ENCODE data around the gene MYO1B. TPM values are rescaled to one million over a fixed set of nuclear protein-coding genes. Genes with fewer than 3 reads are reported as not detected.

MYO1B gene
- total and polyA plus RNA-seq, 2 experiments from 2014 or later = 126 to 197 TPM

GRCh38 chr2:191389288-191389687, 144.1 kb downstream of the MYO1B start:
- H3K27ac ChIP-seq = no peak overlapping the region
- H3K36me3 ChIP-seq (ENCODE audit: low read depth) = peaks cover 84% of the 10 kb centered on the region
- in situ Hi-C loops (cut with MboI) = no loop called here

DNA sequence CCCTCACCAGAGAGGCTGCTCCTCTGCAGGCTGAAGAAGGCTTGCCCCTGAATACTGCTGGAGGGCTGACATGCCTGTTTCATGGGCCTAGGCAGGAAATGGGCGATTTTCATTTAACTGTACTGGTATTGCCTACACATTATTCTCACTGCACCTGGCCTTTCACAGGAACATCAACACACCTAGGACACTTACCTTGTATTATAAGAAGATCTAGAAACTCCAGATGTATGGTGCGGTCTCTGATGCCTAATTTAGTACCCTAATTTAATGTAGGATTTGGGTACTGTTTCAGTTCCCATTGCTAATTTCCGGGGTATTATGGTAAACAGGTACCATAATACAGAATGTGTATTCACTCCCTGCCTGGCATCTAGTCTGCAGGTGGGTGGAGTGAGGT, 146.0 kb downstream of the MYO1B start:
- in situ Hi-C loops (cut with MboI) = no loop called here
- H3K4me2 ChIP-seq (ENCODE audit: unreplicated experiment) = no peak overlapping the region
- H3K9me3 ChIP-seq (ENCODE audit: low read depth) = no peaks in the 10 kb centered on the region
- peaks cover 43% of the 10 kb centered on the region for H3F3A ChIP-seq (ENCODE audit: insufficient read depth)
- H3K27ac ChIP-seq = no peak overlapping the region
- DNase-seq = no peak
- peaks cover 15% of the 10 kb centered on the region for H3K79me2 ChIP-seq (ENCODE audit: insufficient read depth)
- H3K27me3 ChIP-seq (replicated peaks; ENCODE audit: insufficient read depth) = no peaks in the 10 kb centered on the region
- 93 to 96% methylated on average over 3 of the region's 3 CpGs for WGBS, 2 experiments (ENCODE audit: low coverage in 1 of 2, low lambda C conversion rate in 2 of 2, missing lambda C conversion rate in 2 of 2)
- TF ChIP-seq EZH2phosphoT487 (IDR thresholded peaks at IDR 0.05; ENCODE audit: insufficient read depth, low read depth) = no peak
- TF ChIP-seq EZH2 (IDR thresholded peaks at IDR 0.05; ENCODE audit: insufficient read depth, poor library complexity, severe bottlenecking) = no peak
- no peaks in the 10 kb centered on the region for H3K9me2 ChIP-seq (ENCODE audit: insufficient read depth)
- H4K20me1 ChIP-seq (ENCODE audit: insufficient read depth) = no peaks in the 10 kb centered on the region
- peaks cover 25% of the 10 kb centered on the region for H3K4me1 ChIP-seq (ENCODE audit: insufficient read depth)
- no peak overlapping the region for H3K4me3 ChIP-seq
- H3K36me3 ChIP-seq (ENCODE audit: low read depth) = peaks cover 89% of the 10 kb centered on the region
- no peak overlapping the region for H2AFZ ChIP-seq
- H3K9ac ChIP-seq = no peak overlapping the region

More at GRCh38 chr2:191389288-191389687, 144.1 kb downstream of the MYO1B start:
- no peaks in the 10 kb centered on the region for H3K9me2 ChIP-seq (ENCODE audit: insufficient read depth)
- H3F3A ChIP-seq (ENCODE audit: insufficient read depth) = peaks cover 53% of the 10 kb centered on the region
- H3K9ac ChIP-seq = no peak overlapping the region
- H4K20me1 ChIP-seq (ENCODE audit: insufficient read depth) = no peaks in the 10 kb centered on the region
- no peak overlapping the region for H2AFZ ChIP-seq
- H3K27me3 ChIP-seq (replicated peaks; ENCODE audit: insufficient read depth) = no peaks in the 10 kb centered on the region
- H3K79me2 ChIP-seq (ENCODE audit: insufficient read depth) = peaks cover 15% of the 10 kb centered on the region; the same call in 1 of the 2 replicates
- H3K9me3 ChIP-seq (ENCODE audit: low read depth) = no peaks in the 10 kb centered on the region
- no peak overlapping the region for H3K4me3 ChIP-seq
- no peak overlapping the region for H3K4me2 ChIP-seq (ENCODE audit: unreplicated experiment)
- TF ChIP-seq EZH2phosphoT487 (IDR thresholded peaks at IDR 0.05; ENCODE audit: insufficient read depth, low read depth) (no peak), EZH2 (IDR thresholded peaks at IDR 0.05; ENCODE audit: insufficient read depth, poor library complexity, severe bottlenecking) (no peak)
- no peak for DNase-seq
- 96 to 98% methylated on average over 5 of the region's 5 CpGs for WGBS, 2 experiments (ENCODE audit: low coverage in 1 of 2, low lambda C conversion rate in 2 of 2, missing lambda C conversion rate in 2 of 2)
- peaks cover 41% of the 10 kb centered on the region for H3K4me1 ChIP-seq (ENCODE audit: insufficient read depth)

GRCh38 chr2:191394043-191394442, 148.8 kb downstream of the MYO1B start:
- Histone ChIP-seq H3K27ac (no peak overlapping the region), H3K4me1 (ENCODE audit: insufficient read depth) (no peaks in the 10 kb centered on the region), H3K27me3 (replicated peaks; ENCODE audit: insufficient read depth) (no peaks in the 10 kb centered on the region), H3K4me2 (ENCODE audit: unreplicated experiment) (no peak overlapping the region), H3K79me2 (ENCODE audit: insufficient read depth) (peaks cover 9% of the 10 kb centered on the region), H3K36me3 (ENCODE audit: low read depth) (peaks cover 76% of the 10 kb centered on the region), H3K9me3 (ENCODE audit: low read depth) (no peaks in the 10 kb centered on the region), H3K4me3 (no peak overlapping the region), H3F3A (ENCODE audit: insufficient read depth) (peaks cover 33% of the 10 kb centered on the region), H3K9me2 (ENCODE audit: insufficient read depth) (no peaks in the 10 kb centered on the region), H4K20me1 (ENCODE audit: insufficient read depth) (no peaks in the 10 kb centered on the region), H3K9ac (no peak overlapping the region), H2AFZ (no peak overlapping the region)
- no peak for TF ChIP-seq EZH2phosphoT487 (IDR thresholded peaks at IDR 0.05; ENCODE audit: insufficient read depth, low read depth)
- no peak for TF ChIP-seq EZH2 (IDR thresholded peaks at IDR 0.05; ENCODE audit: insufficient read depth, poor library complexity, severe bottlenecking)
- WGBS, 2 experiments (ENCODE audit: low coverage in 1 of 2, low lambda C conversion rate in 2 of 2, missing lambda C conversion rate in 2 of 2) = 98 to 100% methylated on average over 2 of the region's 2 CpGs
- in situ Hi-C loops (cut with MboI) = no loop called here
- DNase-seq = no peak

- WGBS, 2 experiments (ENCODE audit: low coverage in 1 of 2, low lambda C conversion rate in 2 of 2, missing lambda C conversion rate in 2 of 2) = 95 to 99% methylated on average over 5 of the region's 5 CpGs
- TF ChIP-seq EZH2 (IDR thresholded peaks at IDR 0.05; ENCODE audit: insufficient read depth, poor library complexity, severe bottlenecking) (no peak), EZH2phosphoT487 (IDR thresholded peaks at IDR 0.05; ENCODE audit: insufficient read depth, low read depth) (no peak)
- Histone ChIP-seq H2AFZ (no peak overlapping the region), H3K27me3 (replicated peaks; ENCODE audit: insufficient read depth) (no peaks in the 10 kb centered on the region), H3K9me2 (ENCODE audit: insufficient read depth) (no peaks in the 10 kb centered on the region), H3K36me3 (ENCODE audit: low read depth) (peaks cover 65% of the 10 kb centered on the region), H3K79me2 (ENCODE audit: insufficient read depth) (no peaks in the 10 kb centered on the region; the same call in 1 of the 2 replicates), H3K4me1 (ENCODE audit: insufficient read depth) (peaks cover 12% of the 10 kb centered on the region), H3K4me3 (no peak overlapping the region), H3K27ac (no peak overlapping the region), H4K20me1 (ENCODE audit: insufficient read depth) (no peaks in the 10 kb centered on the region), H3K4me2 (ENCODE audit: unreplicated experiment) (no peak overlapping the region), H3K9me3 (ENCODE audit: low read depth) (no peaks in the 10 kb centered on the region), H3K9ac (no peak overlapping the region), H3F3A (ENCODE audit: insufficient read depth) (peaks cover 52% of the 10 kb centered on the region)
- no peak for DNase-seq
- in situ Hi-C loops (cut with MboI) = no loop called here
These were observed 151.6 kb downstream of the MYO1B start for GRCh38 chr2:191396794-191397193.

DNA sequence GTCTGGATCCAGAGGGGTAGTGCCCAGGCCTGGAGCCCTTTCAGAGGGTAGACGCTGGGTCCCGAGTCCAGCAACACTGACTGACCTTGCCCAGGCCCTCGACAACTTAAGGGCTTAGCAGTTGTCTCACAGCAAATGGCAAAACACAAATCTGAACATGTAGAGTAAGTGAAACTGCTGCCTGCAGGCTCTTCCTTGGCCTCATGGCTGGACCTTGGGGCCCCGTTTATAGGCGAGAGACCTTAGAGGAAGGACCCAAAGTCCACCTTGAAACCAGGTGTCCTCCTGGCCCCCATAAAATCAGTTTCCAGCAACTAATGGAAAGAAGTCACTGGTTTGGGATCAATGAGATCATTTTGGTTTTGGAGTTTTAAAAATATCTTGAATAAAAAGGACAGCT, 154.4 kb downstream of the MYO1B start:
- no peak overlapping the region for H3K9ac ChIP-seq
- H3K9me3 ChIP-seq (ENCODE audit: low read depth) = no peaks in the 10 kb centered on the region
- H4K20me1 ChIP-seq (ENCODE audit: insufficient read depth) = no peaks in the 10 kb centered on the region
- peaks cover 53% of the 10 kb centered on the region for H3K36me3 ChIP-seq (ENCODE audit: low read depth)
- no peak overlapping the region for H2AFZ ChIP-seq
- DNase-seq = no peak
- no peaks in the 10 kb centered on the region for H3K27me3 ChIP-seq (replicated peaks; ENCODE audit: insufficient read depth)
- peaks cover 29% of the 10 kb centered on the region for H3K4me1 ChIP-seq (ENCODE audit: insufficient read depth)
- no peaks in the 10 kb centered on the region for H3K9me2 ChIP-seq (ENCODE audit: insufficient read depth)
- H3K79me2 ChIP-seq (ENCODE audit: insufficient read depth) = no peaks in the 10 kb centered on the region; the same call in 1 of the 2 replicates
- in situ Hi-C loops (cut with MboI) = no loop called here
- H3F3A ChIP-seq (ENCODE audit: insufficient read depth) = peaks cover 58% of the 10 kb centered on the region
- no peak for TF ChIP-seq EZH2phosphoT487 (IDR thresholded peaks at IDR 0.05; ENCODE audit: insufficient read depth, low read depth)
- TF ChIP-seq EZH2 (IDR thresholded peaks at IDR 0.05; ENCODE audit: insufficient read depth, poor library complexity, severe bottlenecking) = no peak
- H3K4me3 ChIP-seq = no peak overlapping the region
- H3K4me2 ChIP-seq (ENCODE audit: unreplicated experiment) = no peak overlapping the region
- H3K27ac ChIP-seq = no peak overlapping the region
- WGBS, 2 experiments (ENCODE audit: low coverage in 1 of 2, low lambda C conversion rate in 2 of 2, missing lambda C conversion rate in 2 of 2) = 94 to 95% methylated on average over 5 of the region's 5 CpGs

Data from GM23248 (cell line).